Cardiac fibroblast (primary cell): Measurements from ENCODE around the gene PLCH2.

ENCODE experiments used
- DNase-seq, 2 donors: peaks; one replicate each; pipeline versions ENCODE4 v3.0.0 to v3.0.0-alpha.2; 2010; ENCODE audit warnings: low read depth in 2 of 2
- H3K4me3 ChIP-seq, 2 donors: replicated peaks in 1 of 2; 1 replicate in 1 of 2; 2 replicates in 1 of 2; pipeline ENCODE4 v1.5.1; 2011; ENCODE audit warnings: low read depth in 2 of 2, low read length in 2 of 2, mild to moderate bottlenecking in 2 of 2, moderate library complexity in 1 of 2
- CTCF ChIP-seq: IDR thresholded peaks from one replicate; pipeline ENCODE4 v1.5.1; 2011; ENCODE audit warnings: low read depth, mild to moderate bottlenecking, low read length, inconsistent platforms

The PLCH2 gene

GRCh38 chr1:2518528-2518927, 42.4 kb downstream of the PLCH2 start:
- H3K4me3 ChIP-seq, result no peak overlapping the region
- no peak for DNase-seq
- TF ChIP-seq CTCF, result no peak

- TF ChIP-seq CTCF, result no peak
- no peak for DNase-seq
- H3K4me3 ChIP-seq, result no peak overlapping the region
These were observed 43.1 kb downstream of the PLCH2 start for GRCh38 chr1:2519029-2519685.

- TF ChIP-seq CTCF, result no peak
- no peak for DNase-seq
These were observed 43.6 kb downstream of the PLCH2 start for GRCh38 chr1:2519729-2520128.

GRCh38 chr1:2520206-2520605, 44.1 kb downstream of the PLCH2 start:
- H3K4me3 ChIP-seq, result no peak overlapping the region
- DNase-seq, result no peak
- TF ChIP-seq CTCF, result no peak

More at GRCh38 chr1:2519729-2520128, 43.6 kb downstream of the PLCH2 start:
- no peak overlapping the region for H3K4me3 ChIP-seq

GRCh38 chr1:2520806-2521205, 44.7 kb downstream of the PLCH2 start:
- H3K4me3 ChIP-seq, result no peak overlapping the region
- no peak for DNase-seq
- no peak for TF ChIP-seq CTCF

GRCh38 chr1:2522230-2522629, 46.1 kb downstream of the PLCH2 start:
- no peak for TF ChIP-seq CTCF
- no peak overlapping the region for H3K4me3 ChIP-seq
- DNase-seq, result no peak
